ENCODE data around the gene BPHL. TPM values are rescaled to one million over a fixed set of nuclear protein-coding genes. Genes with fewer than 3 reads are reported as not detected.

The BPHL gene
- total RNA-seq, 1 donor from 2014 or later: 27.7 TPM

DNA sequence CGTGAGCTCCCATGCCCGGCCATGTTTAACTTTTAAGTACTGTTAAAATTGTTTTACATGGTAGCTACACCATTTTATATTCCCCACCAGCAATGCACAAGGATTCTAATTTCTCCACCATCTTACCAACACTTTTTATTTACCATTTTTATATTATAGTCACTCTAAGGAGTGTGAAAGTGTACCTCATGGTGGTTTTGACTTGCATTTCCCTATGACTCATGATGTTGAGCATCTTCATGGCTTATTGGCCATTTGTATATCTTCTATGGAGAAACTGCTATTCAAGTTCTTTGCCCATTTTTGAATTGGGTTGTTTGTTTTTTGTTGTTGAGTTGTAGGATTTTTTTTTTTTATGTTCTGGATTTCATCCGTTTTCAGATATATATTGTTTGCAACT, 15.6 kb upstream of the BPHL start:
- no peak overlapping the region for H3K4me3 Mint-ChIP-seq (ENCODE audit: unreplicated experiment)
- peaks cover 64% of the 10 kb centered on the region for H3K36me3 Mint-ChIP-seq (ENCODE audit: unreplicated experiment)
- H3K9me3 Mint-ChIP-seq (ENCODE audit: unreplicated experiment): no peaks in the 10 kb centered on the region
- no peak for TF ChIP-seq CTCF (IDR thresholded peaks at IDR 0.05)
- no peak overlapping the region for H3K27ac Mint-ChIP-seq (ENCODE audit: unreplicated experiment)
- H3K4me1 Mint-ChIP-seq (ENCODE audit: unreplicated experiment): no peaks in the 10 kb centered on the region
- DNase-seq (ENCODE audit: extremely low spot score, unreplicated experiment): no peak
- no peaks in the 10 kb centered on the region for H3K27me3 Mint-ChIP-seq (ENCODE audit: unreplicated experiment)

- Mint-ChIP-seq H3K27me3 (ENCODE audit: unreplicated experiment) (no peaks in the 10 kb centered on the region), H3K27ac (ENCODE audit: unreplicated experiment) (peak overlapping the region; percentile 23), H3K4me3 (ENCODE audit: unreplicated experiment) (no peak overlapping the region), H3K36me3 (ENCODE audit: unreplicated experiment) (peaks cover 73% of the 10 kb centered on the region), H3K4me1 (ENCODE audit: unreplicated experiment) (peaks cover 2% of the 10 kb centered on the region), H3K9me3 (ENCODE audit: unreplicated experiment) (no peaks in the 10 kb centered on the region)
- no peak for TF ChIP-seq CTCF (IDR thresholded peaks at IDR 0.05)
- no peak for DNase-seq (ENCODE audit: extremely low spot score, unreplicated experiment)
These were observed 9.6 kb upstream of the BPHL start for GRCh38 chr6:3108746-3109414.

GRCh38 chr6:3109761-3110160, 8.8 kb upstream of the BPHL start:
- H3K9me3 Mint-ChIP-seq (ENCODE audit: unreplicated experiment): no peaks in the 10 kb centered on the region
- H3K4me3 Mint-ChIP-seq (ENCODE audit: unreplicated experiment): no peak overlapping the region
- TF ChIP-seq CTCF (IDR thresholded peaks at IDR 0.05): no peak
- DNase-seq (ENCODE audit: extremely low spot score, unreplicated experiment): no peak
- peaks cover 64% of the 10 kb centered on the region for H3K36me3 Mint-ChIP-seq (ENCODE audit: unreplicated experiment)
- peaks cover 2% of the 10 kb centered on the region for H3K4me1 Mint-ChIP-seq (ENCODE audit: unreplicated experiment)
- H3K27ac Mint-ChIP-seq (ENCODE audit: unreplicated experiment): no peak overlapping the region
- no peaks in the 10 kb centered on the region for H3K27me3 Mint-ChIP-seq (ENCODE audit: unreplicated experiment)

- TF ChIP-seq CTCF (IDR thresholded peaks at IDR 0.05): no peak
- H3K27me3 Mint-ChIP-seq (ENCODE audit: unreplicated experiment): no peaks in the 10 kb centered on the region
- H3K4me1 Mint-ChIP-seq (ENCODE audit: unreplicated experiment): peaks cover 10% of the 10 kb centered on the region
- no peak overlapping the region for H3K27ac Mint-ChIP-seq (ENCODE audit: unreplicated experiment)
- H3K9me3 Mint-ChIP-seq (ENCODE audit: unreplicated experiment): no peaks in the 10 kb centered on the region
- no peak for DNase-seq (ENCODE audit: extremely low spot score, unreplicated experiment)
- no peak overlapping the region for H3K4me3 Mint-ChIP-seq (ENCODE audit: unreplicated experiment)
- H3K36me3 Mint-ChIP-seq (ENCODE audit: unreplicated experiment): peaks cover 35% of the 10 kb centered on the region
These were observed 4.1 kb upstream of the BPHL start for GRCh38 chr6:3114377-3114776.

- no peak for DNase-seq (ENCODE audit: extremely low spot score, unreplicated experiment)
- Mint-ChIP-seq H3K9me3 (ENCODE audit: unreplicated experiment) (no peaks in the 10 kb centered on the region), H3K36me3 (ENCODE audit: unreplicated experiment) (peaks cover 7% of the 10 kb centered on the region), H3K4me1 (ENCODE audit: unreplicated experiment) (peaks cover 13% of the 10 kb centered on the region), H3K27ac (ENCODE audit: unreplicated experiment) (peak overlapping the region; percentile 91), H3K27me3 (ENCODE audit: unreplicated experiment) (no peaks in the 10 kb centered on the region), H3K4me3 (ENCODE audit: unreplicated experiment) (peak overlapping the region; percentile 82)
- no peak for TF ChIP-seq CTCF (IDR thresholded peaks at IDR 0.05)
These were observed 579 bp upstream of the BPHL start for GRCh38 chr6:3117912-3118352.
